ENCODE measurements around the gene EEF1A2.

DNA sequence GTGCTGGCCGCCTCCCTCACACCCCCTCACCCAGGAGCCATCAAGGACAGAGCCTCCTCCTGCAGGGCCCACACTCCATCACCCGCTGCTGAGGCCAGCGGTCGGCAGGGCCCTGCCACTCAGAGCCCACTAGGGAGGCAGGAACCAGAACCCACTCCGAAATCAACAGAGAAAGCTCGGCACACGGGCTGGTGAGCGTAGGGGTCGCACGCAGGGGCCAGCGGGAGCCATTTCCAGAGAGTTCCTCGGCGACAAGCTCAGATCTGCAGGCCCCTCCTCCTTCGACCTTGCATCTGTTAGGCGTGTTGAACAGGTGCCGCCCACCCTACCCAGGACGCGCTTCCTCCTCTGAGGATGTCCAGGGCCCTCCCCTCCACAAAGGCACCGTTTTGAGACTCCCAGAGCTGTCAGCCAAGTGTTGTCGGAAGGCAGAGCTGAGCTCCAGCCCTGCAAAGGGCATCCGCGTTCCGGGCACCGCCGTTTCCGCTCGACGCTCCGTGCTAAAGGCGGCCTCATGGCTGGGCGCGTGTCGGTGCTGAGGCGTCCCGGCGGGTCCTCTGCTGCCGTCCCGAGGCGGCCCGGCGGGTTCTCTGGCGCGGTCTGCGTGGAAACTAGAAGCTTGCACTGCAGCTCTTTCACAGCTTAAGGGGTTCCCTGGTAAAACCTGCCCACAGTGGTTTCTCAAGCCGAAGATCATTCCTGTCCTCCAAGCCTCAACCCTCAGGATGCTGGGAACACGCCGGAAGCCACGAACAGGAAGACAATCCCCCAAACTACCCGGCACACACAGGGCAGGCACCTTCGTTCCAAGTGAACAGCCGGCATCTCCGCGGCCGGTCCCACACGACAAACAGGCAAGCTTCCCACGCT, 33.3 kb downstream of the EEF1A2 start:
- TF ChIP-seq, protein P1, sequence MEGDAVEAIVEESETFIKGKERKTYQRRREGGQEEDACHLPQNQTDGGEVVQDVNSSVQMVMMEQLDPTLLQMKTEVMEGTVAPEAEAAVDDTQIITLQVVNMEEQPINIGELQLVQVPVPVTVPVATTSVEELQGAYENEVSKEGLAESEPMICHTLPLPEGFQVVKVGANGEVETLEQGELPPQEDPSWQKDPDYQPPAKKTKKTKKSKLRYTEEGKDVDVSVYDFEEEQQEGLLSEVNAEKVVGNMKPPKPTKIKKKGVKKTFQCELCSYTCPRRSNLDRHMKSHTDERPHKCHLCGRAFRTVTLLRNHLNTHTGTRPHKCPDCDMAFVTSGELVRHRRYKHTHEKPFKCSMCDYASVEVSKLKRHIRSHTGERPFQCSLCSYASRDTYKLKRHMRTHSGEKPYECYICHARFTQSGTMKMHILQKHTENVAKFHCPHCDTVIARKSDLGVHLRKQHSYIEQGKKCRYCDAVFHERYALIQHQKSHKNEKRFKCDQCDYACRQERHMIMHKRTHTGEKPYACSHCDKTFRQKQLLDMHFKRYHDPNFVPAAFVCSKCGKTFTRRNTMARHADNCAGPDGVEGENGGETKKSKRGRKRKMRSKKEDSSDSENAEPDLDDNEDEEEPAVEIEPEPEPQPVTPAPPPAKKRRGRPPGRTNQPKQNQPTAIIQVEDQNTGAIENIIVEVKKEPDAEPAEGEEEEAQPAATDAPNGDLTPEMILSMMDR (IDR thresholded peaks at IDR 0.05; ENCODE audit: low read depth, low read length): no peak
- TF ChIP-seq EZH2phosphoT487 (IDR thresholded peaks at IDR 0.05; ENCODE audit: low read depth): no peak
